Duodenal mucosa (tissue), 2 donors: ENCODE results near the gene FRMD3.

Experiments used
- H3K27ac ChIP-seq: one replicate; pipeline ENCODE4 v1.7.0; 2013; ENCODE audit warnings: low read depth, low read length
- H3K27me3 ChIP-seq, 2 donors: one replicate each; pipeline ENCODE4 v1.7.0; 2013; ENCODE audit warnings: low read length in 2 of 2, control low read depth in 1 of 2; ENCODE audit not compliant: insufficient read depth in 2 of 2, control insufficient read depth in 1 of 2
- H3K36me3 ChIP-seq, 2 donors: one replicate each; pipeline ENCODE4 v1.7.0; 2013; ENCODE audit warnings: low read length in 2 of 2, control low read depth in 1 of 2; ENCODE audit not compliant: insufficient read depth in 2 of 2, control insufficient read depth in 1 of 2
- H3K4me1 ChIP-seq, 2 donors: one replicate each; pipeline ENCODE4 v1.7.0; 2013; ENCODE audit warnings: low read length in 2 of 2, control low read depth in 1 of 2; ENCODE audit not compliant: insufficient read depth in 2 of 2, control insufficient read depth in 1 of 2
- H3K4me3 ChIP-seq, 2 donors: one replicate each; pipeline ENCODE4 v1.7.0; 2013; ENCODE audit warnings: low read length in 2 of 2, low read depth in 1 of 2
- H3K9ac ChIP-seq, 2 donors: one replicate each; pipeline ENCODE4 v1.7.0; 2013; ENCODE audit warnings: low read length in 2 of 2, low read depth in 1 of 2
- H3K9me3 ChIP-seq, 2 donors: one replicate each; pipeline ENCODE4 v1.7.0; 2013; ENCODE audit warnings: low read length in 2 of 2, control low read depth in 1 of 2; ENCODE audit not compliant: control insufficient read depth in 1 of 2

Gene FRMD3

DNA sequence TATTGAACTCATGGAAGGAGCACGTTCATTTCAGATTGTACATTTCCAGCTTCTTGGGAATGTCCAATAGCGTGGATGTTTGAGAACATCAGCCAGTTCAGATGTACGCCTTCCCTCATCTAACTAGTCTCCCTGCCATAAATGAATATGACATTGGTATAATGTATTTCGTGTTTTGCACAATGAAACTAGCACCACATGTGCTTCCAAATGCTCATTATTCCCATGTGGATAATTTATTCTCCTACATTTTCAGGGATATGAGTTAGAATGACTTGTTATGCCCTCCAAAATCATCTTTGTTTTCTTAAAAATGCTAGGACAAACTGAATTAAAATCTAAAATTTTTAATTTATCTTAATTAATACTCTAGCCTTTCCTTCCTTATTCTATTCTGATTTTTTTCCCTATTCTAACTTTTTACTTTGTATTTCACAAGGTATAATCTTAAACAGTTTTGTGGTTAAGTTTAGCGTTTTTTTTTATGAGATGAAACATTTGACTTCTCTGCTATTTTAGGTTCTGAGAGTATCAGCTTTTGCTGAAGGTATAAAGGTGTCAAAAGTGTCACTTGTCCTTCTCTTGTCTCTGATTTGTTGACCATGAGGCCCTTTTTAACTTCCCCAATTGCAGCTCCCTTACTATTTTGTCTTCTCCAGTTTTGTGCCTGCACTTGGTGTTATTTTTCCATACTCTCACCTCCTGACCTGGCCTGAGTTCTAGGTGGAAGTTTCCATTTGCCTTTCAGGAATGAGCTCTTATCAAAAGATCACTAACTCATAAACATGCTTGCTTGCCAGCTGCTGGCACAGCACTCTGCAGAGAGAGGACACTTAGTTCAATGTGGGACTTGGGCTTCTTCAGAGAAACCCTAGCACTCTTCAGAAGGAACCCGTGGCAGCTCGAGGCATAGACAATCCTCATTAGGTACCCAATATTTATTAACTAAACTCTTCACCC, 106.8 kb downstream of the FRMD3 start:
- H3K9ac ChIP-seq: no peak overlapping the region
- H3K27me3 ChIP-seq: no peaks in the 10 kb centered on the region
- no peaks in the 10 kb centered on the region for H3K36me3 ChIP-seq
- peaks cover 12 to 13% of the 10 kb centered on the region in 2 donors for H3K4me1 ChIP-seq
- H3K27ac ChIP-seq: no peak overlapping the region
- H3K4me3 ChIP-seq: peak overlapping the region in 1 of 2 donors; percentile 29
- H3K9me3 ChIP-seq: no peaks in the 10 kb centered on the region

DNA sequence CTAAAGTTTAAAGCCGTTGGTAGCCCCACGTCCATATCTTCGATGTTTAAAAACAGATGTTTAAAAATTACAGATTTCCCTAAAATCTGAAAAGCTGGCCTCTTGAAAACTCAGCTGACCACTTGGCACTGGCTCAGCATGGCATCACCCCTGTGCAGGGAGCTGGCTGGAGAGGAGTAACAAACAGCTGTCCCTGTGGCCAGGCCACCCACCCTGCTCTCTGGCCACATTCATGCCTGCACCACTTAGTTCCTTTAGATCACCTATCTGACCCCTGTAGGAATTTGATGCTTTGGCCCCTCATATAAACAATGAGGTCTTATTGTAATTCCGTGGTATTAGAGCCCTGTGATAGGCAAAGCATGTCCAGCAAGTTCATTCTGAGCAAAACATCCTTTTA, 107.5 kb downstream of the FRMD3 start:
- Histone ChIP-seq H3K27ac (no peak overlapping the region), H3K36me3 (no peaks in the 10 kb centered on the region), H3K4me1 (peaks cover 12 to 13% of the 10 kb centered on the region in 2 donors), H3K9ac (no peak overlapping the region), H3K4me3 (no peak overlapping the region), H3K27me3 (no peaks in the 10 kb centered on the region), H3K9me3 (no peaks in the 10 kb centered on the region)

DNA sequence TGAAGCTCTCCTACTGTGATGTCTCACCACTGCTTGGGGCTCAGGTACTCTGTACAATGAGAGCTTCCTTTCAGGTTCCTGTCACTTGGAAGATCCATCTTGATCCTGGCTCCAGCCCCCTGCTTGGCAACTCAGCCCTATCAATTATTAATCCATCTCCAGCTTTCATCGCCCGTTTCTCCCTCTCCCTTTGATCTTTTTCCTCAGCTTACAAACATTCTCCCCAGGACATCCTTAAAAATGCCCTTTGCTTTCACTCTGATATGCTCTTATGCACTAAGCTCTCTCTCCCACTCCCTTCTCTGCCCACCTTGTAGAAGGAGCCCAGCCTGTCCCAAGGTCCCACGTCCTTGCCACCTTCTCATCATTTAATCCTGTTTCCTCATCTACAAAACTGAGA, 109.0 kb downstream of the FRMD3 start:
- no peak overlapping the region for H3K27ac ChIP-seq
- H3K9ac ChIP-seq: no peak overlapping the region
- no peaks in the 10 kb centered on the region for H3K9me3 ChIP-seq
- no peaks in the 10 kb centered on the region for H3K36me3 ChIP-seq
- peaks cover 12 to 16% of the 10 kb centered on the region in 2 donors for H3K4me1 ChIP-seq
- H3K4me3 ChIP-seq: no peak overlapping the region
- no peaks in the 10 kb centered on the region for H3K27me3 ChIP-seq

DNA sequence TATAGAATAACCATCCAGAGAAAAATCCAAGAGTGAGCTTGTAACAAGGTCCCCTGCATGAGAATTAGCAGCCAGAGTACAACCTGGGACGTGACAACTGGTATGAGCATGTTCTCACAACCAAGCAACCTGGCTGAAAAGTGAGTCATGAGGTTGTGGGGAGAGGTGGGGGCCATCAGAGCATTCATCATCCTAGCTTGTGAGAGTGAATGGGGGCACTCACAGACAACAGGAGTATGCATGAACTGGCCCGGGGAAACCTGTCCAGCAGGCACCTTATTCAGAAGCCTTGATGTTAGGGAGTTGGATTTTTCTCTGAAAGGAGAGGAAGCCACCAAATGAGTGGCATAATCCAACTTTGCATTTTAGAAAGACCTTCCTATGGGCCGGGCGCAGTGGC, 113.0 kb downstream of the FRMD3 start:
- Histone ChIP-seq H3K27me3 (no peaks in the 10 kb centered on the region), H3K9ac (no peak overlapping the region), H3K36me3 (no peaks in the 10 kb centered on the region), H3K4me3 (no peak overlapping the region), H3K9me3 (no peaks in the 10 kb centered on the region), H3K27ac (no peak overlapping the region), H3K4me1 (peaks cover 0 to 7% of the 10 kb centered on the region in 2 donors)

DNA sequence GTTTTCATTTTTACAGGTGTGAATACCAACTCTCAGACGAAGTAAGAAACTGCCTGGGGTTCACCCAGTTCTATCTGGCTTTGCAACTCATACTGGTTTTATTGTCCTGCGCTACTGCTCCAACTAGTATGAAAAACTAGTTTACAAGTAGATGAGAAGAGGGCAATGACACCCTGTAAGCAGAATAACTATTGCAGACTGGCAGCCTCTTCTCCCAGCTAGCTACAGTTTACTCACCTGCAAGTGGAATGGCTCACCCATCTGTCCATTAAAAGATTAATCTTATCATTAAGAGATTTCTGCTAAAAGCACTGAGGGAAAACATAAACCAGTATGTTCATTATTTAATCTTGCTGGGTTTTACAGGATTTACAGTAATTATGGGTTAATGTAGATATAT, 113.4 kb downstream of the FRMD3 start:
- no peaks in the 10 kb centered on the region for H3K27me3 ChIP-seq
- peaks cover 0 to 7% of the 10 kb centered on the region in 2 donors for H3K4me1 ChIP-seq
- no peak overlapping the region for H3K9ac ChIP-seq
- H3K27ac ChIP-seq: no peak overlapping the region
- H3K4me3 ChIP-seq: no peak overlapping the region
- H3K36me3 ChIP-seq: no peaks in the 10 kb centered on the region
- no peaks in the 10 kb centered on the region for H3K9me3 ChIP-seq

DNA sequence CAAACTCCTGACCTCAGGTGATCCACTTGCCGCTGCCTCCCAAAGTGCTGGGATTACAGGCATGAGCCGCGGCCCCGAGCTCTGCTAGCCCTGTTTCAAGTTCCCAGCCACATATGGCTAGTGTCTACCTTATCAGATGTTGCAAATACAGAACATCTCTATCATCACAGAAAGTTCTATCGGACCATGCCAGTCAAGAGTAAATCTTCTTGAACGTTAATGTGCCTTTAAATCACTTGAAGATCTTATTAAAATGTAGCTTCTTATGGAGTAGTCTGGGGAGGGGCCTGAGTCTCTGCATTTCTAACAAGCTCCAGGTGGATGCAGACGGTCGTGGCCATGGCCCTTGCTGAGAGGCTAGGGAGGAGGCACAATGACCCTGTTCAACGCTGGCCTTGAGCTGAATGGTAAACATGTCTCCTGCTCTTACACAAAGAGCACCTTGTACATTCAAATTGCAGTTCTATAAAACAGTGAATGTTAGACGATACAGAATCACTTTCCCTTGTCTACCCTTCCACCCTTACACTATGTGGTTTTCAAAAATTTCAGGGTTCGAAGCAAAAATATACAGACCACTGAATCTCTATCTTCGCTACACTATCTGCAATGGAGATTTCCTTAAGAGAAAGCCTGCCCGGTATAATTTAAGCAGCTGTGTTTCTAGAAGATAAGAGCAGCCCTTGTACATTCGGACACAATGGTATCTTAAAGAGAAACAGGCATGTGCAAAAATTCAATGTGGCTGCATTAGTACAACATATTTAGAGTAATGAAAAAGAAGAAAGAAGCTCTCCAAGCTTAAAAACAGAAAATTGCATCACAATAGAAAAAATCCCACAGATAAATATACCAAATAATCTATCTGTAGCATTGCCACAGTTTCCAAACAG, 114.1 kb downstream of the FRMD3 start:
- H3K4me3 ChIP-seq: no peak overlapping the region
- H3K36me3 ChIP-seq: no peaks in the 10 kb centered on the region
- H3K9me3 ChIP-seq: no peaks in the 10 kb centered on the region
- no peak overlapping the region for H3K9ac ChIP-seq
- peaks cover 0 to 7% of the 10 kb centered on the region in 2 donors for H3K4me1 ChIP-seq
- no peaks in the 10 kb centered on the region for H3K27me3 ChIP-seq
- no peak overlapping the region for H3K27ac ChIP-seq

- Histone ChIP-seq H3K4me1 (peaks cover 0 to 7% of the 10 kb centered on the region in 2 donors), H3K27me3 (no peaks in the 10 kb centered on the region), H3K4me3 (no peak overlapping the region), H3K9me3 (no peaks in the 10 kb centered on the region), H3K36me3 (no peaks in the 10 kb centered on the region), H3K27ac (no peak overlapping the region), H3K9ac (no peak overlapping the region)
These were observed 115.7 kb downstream of the FRMD3 start for GRCh38 chr9:83422527-83422926.

- Histone ChIP-seq H3K27ac (no peak overlapping the region), H3K9ac (no peak overlapping the region), H3K9me3 (no peaks in the 10 kb centered on the region), H3K4me3 (no peak overlapping the region), H3K36me3 (no peaks in the 10 kb centered on the region), H3K4me1 (peaks cover 0 to 7% of the 10 kb centered on the region in 2 donors), H3K27me3 (no peaks in the 10 kb centered on the region)
These were observed 117.7 kb downstream of the FRMD3 start for GRCh38 chr9:83420486-83420885.

GRCh38 chr9:83419961-83420360, 118.2 kb downstream of the FRMD3 start:
- no peak overlapping the region for H3K9ac ChIP-seq
- H3K27ac ChIP-seq: no peak overlapping the region
- H3K4me1 ChIP-seq: peaks cover 0 to 7% of the 10 kb centered on the region in 2 donors
- no peaks in the 10 kb centered on the region for H3K36me3 ChIP-seq
- no peaks in the 10 kb centered on the region for H3K9me3 ChIP-seq
- no peaks in the 10 kb centered on the region for H3K27me3 ChIP-seq
- no peak overlapping the region for H3K4me3 ChIP-seq

DNA sequence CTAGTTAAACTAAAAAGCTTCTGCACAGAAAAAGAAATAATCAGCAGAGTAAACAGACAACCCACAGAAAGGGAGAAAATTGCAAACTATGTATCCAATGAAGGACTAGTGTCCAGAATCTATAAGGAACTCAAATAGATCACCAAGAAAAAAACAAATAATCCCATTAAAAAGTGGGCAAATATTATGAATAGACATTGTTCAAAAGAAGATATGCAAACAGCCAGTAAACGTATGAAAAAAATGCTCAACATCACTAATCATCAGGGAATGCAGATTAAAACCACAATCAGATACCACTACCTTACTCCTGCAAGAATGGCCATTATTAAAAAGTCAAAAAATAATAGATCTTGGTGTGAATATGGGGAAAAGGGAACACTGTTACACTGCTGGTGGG, 119.9 kb downstream of the FRMD3 start:
- Histone ChIP-seq H3K9me3 (no peaks in the 10 kb centered on the region), H3K27me3 (no peaks in the 10 kb centered on the region), H3K36me3 (no peaks in the 10 kb centered on the region), H3K9ac (no peak overlapping the region), H3K4me3 (no peak overlapping the region), H3K4me1 (no peaks in the 10 kb centered on the region), H3K27ac (no peak overlapping the region)
